K562 (cell line): ENCODE results near the gene GRK3.

Source experiments
- BCLAF1 ChIP-seq, 2 experiments: fragments of 450-650 bp in 1 of 2; IDR thresholded peaks; 2 replicates each; pipeline ENCODE4 v1.6.1; 2011 to 2017; ENCODE audit warnings: low read depth in 2 of 2, antibody characterized with exemption in 1 of 2, borderline replicate concordance in 1 of 2, low read length in 1 of 2, mild to moderate bottlenecking in 1 of 2, mixed read lengths in 1 of 2; ENCODE audit not compliant: control insufficient read depth in 1 of 2
- CC2D1A ChIP-seq: fragments of 450-650 bp; IDR thresholded peaks from 2 replicates; pipeline ENCODE4 v1.6.1; 2017; ENCODE audit warnings: mild to moderate bottlenecking
- ELK1 ChIP-seq: sonication (generic); formaldehyde crosslinking; IDR thresholded peaks from 2 replicates; pipeline ENCODE4 v1.8.1; 2022; ENCODE audit warnings: missing genetic modification reagents
- ETV6 ChIP-seq, 3 experiments: fragments of 150-350 bp in 1 of 3; sonication (generic) in 1 of 3; formaldehyde crosslinking in 1 of 3; IDR thresholded peaks; 2 replicates each; pipeline versions ENCODE4 v1.6.1 to v1.8.0; 2014 to 2022; ENCODE audit warnings: borderline replicate concordance in 2 of 3, low read depth in 2 of 3, antibody characterized with exemption in 1 of 3, low read length in 1 of 3, mild to moderate bottlenecking in 1 of 3, missing genetic modification reagents in 1 of 3
- MCM5 ChIP-seq: fragments of 450-650 bp; IDR thresholded peaks from 2 replicates; pipeline ENCODE4 v1.6.1; 2016; ENCODE audit warnings: low read depth
- RFX5 ChIP-seq: IDR thresholded peaks from 2 replicates; pipeline ENCODE4 v1.6.1; 2011; ENCODE audit warnings: low read depth, mild to moderate bottlenecking, improper control_type of control experiment, low read length
- TBL1XR1 ChIP-seq, 2 experiments: IDR thresholded peaks; 2 replicates each; pipeline ENCODE4 v1.6.1; 2012; ENCODE audit warnings: improper control_type of control experiment in 2 of 2, low read length in 2 of 2, mild to moderate bottlenecking in 1 of 2

- no peak for TF ChIP-seq RFX5
- no peak for TF ChIP-seq ELK1 (CRISPR knock-in tag)
- no peak for TF ChIP-seq MCM5
- no peak for TF ChIP-seq CC2D1A
- no peak for TF ChIP-seq TBL1XR1 (IDR thresholded peaks at IDR 0.05; ENCODE audit: low read length in 2 of 2)
- no peak for TF ChIP-seq BCLAF1 (IDR thresholded peaks at IDR 0.05; ENCODE audit: borderline replicate concordance in 1 of 2, control insufficient read depth in 1 of 2, low read depth in 2 of 2, low read length in 1 of 2)
- TF ChIP-seq ETV6 (IDR thresholded peaks at IDR 0.05; ENCODE audit: borderline replicate concordance in 1 of 2, low read depth in 2 of 2, low read length in 1 of 2): no peak
- no peak for TF ChIP-seq ETV6 (CRISPR knock-in tag; IDR thresholded peaks at IDR 0.05; ENCODE audit: borderline replicate concordance)
Observed at GRCh38 chr22:25698461-25698860, 134.0 kb downstream of the GRK3 start.
